GM18498 (cell line): ENCODE results near the gene NUCKS1.

Experiments used
- ATAC-seq: cut with Tn5 transposase; IDR thresholded peaks from one replicate; pipeline ENCODE4 v1.9.1; 2021; ENCODE audit warnings: mild to moderate bottlenecking, moderate library complexity; ENCODE audit not compliant: unreplicated experiment

NUCKS1 gene

DNA sequence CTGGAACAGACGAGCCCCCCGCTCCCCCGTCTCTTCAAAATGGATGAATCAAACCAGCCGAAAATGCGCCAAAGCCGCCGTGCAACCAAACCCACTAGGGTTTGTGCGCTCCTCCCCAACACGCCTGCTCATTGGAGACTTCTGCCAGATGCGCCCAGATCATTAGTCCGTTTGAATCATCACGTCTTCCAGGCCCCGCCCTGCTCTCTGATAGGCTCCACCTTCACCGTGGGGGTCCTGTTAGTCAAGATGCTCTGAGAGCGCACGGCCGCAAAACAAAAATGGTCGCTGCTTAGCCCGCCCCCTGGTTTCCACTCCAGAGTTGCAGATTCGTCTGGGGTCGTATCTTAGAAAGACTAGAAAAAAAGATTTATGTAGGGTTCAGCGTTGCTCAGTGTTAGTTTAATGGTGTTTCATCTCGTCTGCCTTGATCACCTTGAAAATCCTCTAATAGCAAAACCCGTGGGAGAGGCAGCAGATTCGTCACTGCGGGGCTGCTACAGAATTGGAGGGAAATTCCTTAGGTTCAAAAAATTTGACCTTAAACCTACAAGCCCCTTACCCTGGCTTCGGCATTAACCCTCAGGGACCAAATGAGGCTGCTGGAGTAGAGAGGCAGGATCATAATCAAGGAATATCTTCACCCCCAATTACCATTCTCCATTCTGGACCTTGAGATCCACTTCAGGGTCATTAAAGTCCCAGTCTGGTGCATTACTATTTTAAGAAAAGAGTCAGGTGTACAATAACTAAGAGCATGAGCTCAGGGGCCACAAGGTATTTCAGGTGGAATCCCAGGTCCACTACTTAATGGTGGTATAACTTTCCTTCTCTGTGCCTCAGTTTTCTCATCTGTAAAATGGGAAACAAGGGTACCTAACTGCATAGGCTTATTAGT is at the start of gene NUCKS1:
Gene NUCKS1, minus strand, starts transcription at position 45 of the 898 bp plus-strand sequence. CDS start 209 bp downstream, outside the sequence.
- ATAC-seq, result peak; percentile 82

DNA sequence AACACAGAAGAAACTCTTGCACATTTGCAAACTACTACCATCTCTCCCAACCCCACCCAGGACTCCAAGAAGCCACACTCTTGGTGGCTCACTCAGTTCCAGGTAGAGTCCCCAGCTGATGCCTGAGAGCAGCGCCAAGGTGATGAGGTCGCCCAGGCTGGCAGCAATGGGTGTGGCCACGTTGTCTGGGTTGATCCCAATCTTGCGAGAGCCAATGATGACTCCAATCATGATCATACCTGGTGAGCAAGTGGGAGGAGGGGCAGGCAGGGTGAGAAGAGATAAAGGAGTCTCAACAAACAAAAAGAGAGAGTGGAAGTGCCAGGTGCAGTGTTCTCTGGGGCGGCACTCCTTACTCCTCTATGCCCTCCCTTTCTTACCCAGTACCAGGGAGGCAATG is 48.6 kb upstream of the NUCKS1 start:
- ATAC-seq, result no peak

GRCh38 chr1:205797168-205797567 is 47.2 kb upstream of the NUCKS1 start:
- ATAC-seq, result no peak

DNA sequence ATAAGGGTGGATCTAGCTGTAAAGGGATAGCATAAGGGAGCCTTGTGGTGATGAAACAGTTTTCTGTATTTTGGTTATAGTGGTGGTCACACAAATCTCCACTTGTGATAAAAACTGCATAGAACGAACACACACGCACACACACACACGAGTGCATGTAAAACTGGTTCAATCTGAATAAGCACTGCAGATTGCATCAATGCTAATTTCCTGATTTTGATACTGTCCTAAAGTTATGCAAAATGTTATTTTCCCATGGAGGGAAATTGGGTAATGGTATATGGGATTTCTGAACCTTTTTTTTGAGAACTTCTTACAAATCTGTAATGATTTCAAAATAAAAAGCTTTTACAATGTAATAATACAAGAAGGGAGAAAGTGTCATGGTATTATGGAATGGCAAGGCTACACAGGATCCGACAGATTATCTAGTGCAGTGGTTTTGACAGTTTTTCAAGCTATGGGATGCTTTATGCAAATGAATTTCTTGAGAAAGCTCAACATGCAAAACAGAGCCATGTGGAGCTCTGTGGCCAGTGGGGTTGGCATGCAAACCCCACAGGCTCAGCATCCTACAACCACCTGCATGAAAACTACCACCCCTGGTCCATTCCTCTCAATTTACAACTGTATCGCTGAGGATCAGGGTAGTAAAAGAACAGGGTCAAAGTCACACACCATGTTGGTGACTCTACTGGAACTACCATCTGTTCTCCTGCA is 44.2 kb upstream of the NUCKS1 start:
- ATAC-seq, result peak; percentile 73

- no peak for ATAC-seq
Observed at GRCh38 chr1:205792961-205793673, 43.1 kb upstream of the NUCKS1 start.

- peak; percentile 41 for ATAC-seq
Observed at GRCh38 chr1:205792481-205792881, 42.5 kb upstream of the NUCKS1 start.

DNA sequence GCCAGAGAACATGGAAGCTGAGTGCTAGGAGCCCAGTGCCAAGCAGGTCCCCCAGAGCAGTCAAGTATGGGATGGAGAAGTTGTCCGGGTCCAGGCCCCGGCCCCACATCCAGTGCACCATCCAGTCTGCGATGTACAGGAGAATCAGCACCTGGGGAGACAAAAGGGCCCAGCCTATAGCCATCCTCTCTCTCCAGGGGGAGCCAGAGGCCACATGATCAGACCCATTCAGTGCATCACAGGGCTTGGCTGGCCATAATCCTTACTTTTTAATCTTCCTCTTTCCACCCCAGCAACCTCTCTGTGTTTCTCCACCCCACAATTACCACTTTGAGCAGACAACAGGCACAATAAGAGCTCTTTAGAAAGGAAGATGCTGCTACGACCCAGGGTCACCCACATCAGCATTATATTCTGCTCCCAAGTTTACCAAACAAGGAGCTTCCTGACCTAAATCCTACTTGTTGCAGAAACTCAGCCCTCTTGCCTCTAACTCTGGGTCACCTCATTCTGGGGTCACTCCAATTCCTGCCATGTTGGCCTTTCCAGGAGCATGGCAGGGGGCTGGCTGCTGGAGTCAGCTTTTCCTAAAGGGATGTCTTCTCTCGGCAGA is 41.7 kb upstream of the NUCKS1 start:
- no peak for ATAC-seq

- no peak for ATAC-seq
Observed at GRCh38 chr1:205787287-205787916, 37.4 kb upstream of the NUCKS1 start.

DNA sequence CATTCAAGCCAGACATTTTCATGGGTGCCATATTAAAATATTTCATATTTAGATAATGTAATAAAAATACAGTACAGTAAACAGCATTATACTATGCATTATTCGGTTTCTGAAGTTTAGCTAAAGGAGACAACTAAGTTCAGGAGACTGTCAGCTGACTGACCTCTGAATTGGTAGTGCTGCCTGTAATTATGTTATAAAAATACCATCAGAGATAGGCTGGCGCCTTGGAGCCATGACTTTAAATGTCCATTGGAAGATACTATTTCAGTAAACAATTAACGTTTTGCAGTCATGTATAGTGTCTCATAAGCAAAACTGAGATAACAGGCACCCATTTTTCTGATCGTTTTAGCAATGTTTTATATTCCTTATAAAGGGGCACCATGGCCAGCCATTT is 36.6 kb upstream of the NUCKS1 start:
- no peak for ATAC-seq

DNA sequence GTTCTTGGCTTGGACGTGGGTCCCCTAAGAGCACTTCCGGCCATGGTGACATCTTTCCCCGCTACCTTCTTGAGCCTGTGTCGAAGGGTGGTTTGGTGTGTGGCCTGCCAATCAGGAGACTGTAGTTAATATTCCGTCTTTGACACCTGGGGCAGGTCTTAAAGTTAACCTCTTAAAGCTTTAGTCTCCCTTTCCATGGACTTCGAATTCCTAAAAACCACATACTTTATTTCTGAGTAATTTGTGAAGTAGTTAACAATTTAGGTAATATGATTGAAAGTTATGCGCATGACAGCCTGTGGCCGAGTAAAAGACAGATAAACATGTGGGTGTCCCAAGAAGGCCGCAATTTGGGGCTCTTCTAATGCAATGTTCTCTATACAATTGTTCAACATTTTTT is 35.5 kb upstream of the NUCKS1 start:
- ATAC-seq, result no peak

GRCh38 chr1:205783904-205784303 is 33.9 kb upstream of the NUCKS1 start:
- ATAC-seq, result no peak

DNA sequence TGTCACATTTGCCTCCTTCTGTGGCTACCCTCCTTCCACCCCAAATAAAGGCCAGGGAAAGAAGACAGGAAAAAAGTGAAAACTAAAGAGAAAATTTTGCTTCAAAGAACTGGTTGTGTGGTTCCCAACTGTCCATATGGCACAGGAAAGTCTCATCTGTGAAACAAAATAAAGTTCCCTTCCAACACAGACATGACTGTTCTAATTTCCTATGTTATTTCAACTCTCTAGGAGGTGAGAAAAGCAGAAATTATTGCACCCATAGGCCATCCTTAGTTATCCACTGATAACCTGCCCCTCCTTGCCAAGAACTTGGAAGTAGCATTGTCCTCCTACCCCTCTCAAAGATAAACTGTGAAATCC is 33.4 kb upstream of the NUCKS1 start:
- ATAC-seq, result no peak

DNA sequence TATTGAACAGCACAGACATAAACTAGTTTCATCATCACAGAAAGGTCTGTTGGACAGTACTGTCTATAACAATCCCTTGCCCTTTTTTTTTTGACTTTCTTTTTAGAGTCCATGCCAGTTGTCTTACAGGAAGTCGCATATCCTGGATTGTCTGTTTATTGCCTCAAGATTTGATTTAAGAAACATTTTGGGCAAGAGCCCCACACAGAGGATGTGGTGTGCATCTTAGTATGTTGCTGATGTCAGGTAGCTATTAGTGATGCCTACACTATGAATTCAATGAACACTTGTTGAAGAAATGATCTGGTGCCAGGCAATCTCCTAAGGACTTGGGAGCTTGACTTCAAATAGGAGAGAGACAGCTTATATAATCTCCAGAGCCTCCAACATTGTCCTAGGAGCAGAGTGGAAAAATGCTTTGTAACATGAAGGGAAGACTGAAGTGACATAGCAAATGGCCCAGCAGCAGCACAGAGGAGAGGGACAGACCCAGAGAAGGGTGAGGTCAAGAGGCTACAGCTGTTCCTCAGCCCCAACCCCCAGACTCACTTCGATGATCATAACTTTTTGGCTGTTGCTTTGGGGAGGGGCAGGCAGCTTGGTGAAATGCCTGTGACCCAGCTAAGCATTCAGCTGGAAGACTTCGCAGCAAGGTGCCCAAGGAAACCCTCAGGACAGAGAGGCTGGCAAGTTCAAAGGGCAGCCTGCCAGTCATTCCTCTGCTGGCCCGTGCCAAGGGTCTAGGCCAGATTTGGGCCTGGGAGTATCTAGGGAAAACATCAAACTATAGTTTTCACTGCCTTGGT is 32.8 kb upstream of the NUCKS1 start:
- no peak for ATAC-seq

DNA sequence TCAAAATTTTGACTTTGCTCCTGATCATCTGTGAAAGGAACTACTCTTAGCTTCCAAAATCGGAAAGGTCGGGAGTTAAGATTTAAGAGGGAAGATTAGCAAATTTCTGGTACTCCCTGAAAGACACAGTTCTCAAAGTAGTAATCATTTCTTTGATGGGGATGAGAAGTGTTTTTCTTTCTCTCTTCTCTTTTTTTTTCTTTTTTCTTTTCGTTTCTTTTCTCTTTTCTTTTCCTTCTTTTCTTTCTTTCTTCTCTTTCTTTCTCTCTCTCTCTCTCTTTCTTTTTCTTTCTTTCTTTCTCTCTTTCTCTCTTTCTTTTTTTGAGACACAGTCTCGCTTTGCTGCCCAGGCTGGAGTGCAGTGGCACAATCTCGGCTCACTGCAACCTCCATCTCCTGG is 30.4 kb upstream of the NUCKS1 start:
- no peak for ATAC-seq

- no peak for ATAC-seq
Observed at GRCh38 chr1:205777994-205778393, 28.0 kb upstream of the NUCKS1 start.

DNA sequence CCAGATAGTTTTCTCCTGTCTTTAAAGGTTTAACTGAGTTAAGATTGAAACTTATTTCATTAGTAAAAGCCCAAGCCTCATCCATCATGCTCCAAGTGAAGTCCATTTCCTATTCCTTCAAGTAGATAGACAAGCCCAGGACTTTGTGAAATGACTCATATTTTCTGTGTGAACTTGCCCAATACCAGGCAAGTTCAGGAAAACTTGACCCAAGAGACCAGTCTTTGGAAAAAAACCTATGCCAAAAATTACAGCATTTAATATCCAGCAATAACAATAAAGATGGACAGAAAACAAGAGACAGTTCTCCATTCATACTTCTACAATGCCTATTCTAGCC is 25.7 kb upstream of the NUCKS1 start:
- ATAC-seq, result no peak

DNA sequence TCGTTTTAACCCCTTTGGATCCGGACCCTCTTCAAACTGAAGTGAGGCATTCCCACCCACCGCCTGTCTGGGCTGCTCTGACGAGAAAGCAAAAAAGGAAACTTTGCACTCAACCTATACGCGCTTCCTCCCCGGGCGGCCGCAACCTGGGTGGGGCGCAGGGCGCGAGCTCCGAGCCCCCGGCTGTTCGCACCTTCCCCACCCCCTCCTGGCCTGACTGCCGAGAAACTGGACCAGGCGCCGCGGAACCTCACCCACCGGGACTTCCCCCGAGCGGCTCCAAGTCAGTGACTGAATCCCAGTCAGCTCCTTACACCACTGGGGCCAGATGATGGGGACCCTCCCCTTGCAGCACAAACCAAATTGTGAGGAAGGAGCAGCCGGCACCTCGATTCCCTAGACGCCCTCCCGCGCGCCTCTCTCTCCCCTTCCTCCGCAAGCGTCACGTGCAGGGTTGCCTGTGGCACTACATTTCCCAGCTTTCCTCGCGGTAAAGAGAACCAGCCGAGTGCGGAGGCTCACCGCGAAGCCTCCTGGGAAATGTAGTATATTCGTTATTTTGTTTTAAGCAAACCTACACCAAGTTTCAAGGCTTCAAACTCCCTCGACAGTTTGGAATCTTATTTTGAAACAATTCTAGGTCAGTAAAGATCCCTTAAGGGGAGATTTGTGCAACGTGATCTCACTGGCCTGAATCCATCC is 25.2 kb upstream of the NUCKS1 start, which contains the start of gene RAB29:
Gene RAB29, minus strand, starts transcription at position 468 of the 702 bp plus-strand sequence. CDS start 526 bp downstream, outside the sequence.
- peak; percentile 84 for ATAC-seq

GRCh38 chr1:205774198-205775014 is 24.4 kb upstream of the NUCKS1 start:
- no peak for ATAC-seq
